OCI-LY7 (cell line): ENCODE measurements around the gene C6orf52. TPM values are rescaled to one million over a fixed set of nuclear protein-coding genes. Genes with fewer than 3 reads are reported as not detected.

Experiments
- BruUV-seq: library from RNA; stranded (reverse); fragments of 400-500 nt; replicated peaks from 2 replicates; lab custom pipeline; 2021; lab: Mats Ljungman, UMichigan
- CTCF ChIA-PET: fragments of 300-600 bp; sonication (Branson Sonifier 250); formaldehyde crosslinking; loops from one replicate; lab custom pipeline; 2022; ENCODE audit warnings: antibody characterized with exemption; ENCODE audit not compliant: unreplicated experiment; lab: Charles Lee
- POLR2A ChIA-PET: fragments of 300-600 bp; sonication (Branson Sonifier 250); formaldehyde crosslinking; loops from one replicate; lab custom pipeline; 2022; ENCODE audit warnings: antibody characterized with exemption; lab: Charles Lee
- DNase-seq: peaks from one replicate; pipeline ENCODE4 v3.0.0-alpha.2; 2015; ENCODE audit warnings: low spot score
- H2AFZ ChIP-seq: fragments of 200-600 bp; sonication (generic), shearing (Covaris generic); 2 replicates; pipeline ENCODE4 v1.6.1; 2014; ENCODE audit warnings: mild to moderate bottlenecking, antibody characterized with exemption, low read length, moderate library complexity
- H3K27ac ChIP-seq: fragments of 200-600 bp; sonication (generic); 2 replicates; pipeline ENCODE4 v1.5.1; 2014; ENCODE audit warnings: mixed run types, low read depth, mild to moderate bottlenecking, moderate library complexity, low read length, inconsistent platforms; ENCODE audit not compliant: poor library complexity, severe bottlenecking
- H3K36me3 ChIP-seq: fragments of 200-600 bp; sonication (generic); 2 replicates; pipeline ENCODE4 v1.6.1; 2014; ENCODE audit warnings: mild to moderate bottlenecking, antibody characterized with exemption, low read length, moderate library complexity, mixed read lengths; ENCODE audit not compliant: insufficient read depth
- H3K4me1 ChIP-seq: fragments of 200-600 bp; sonication (generic); 2 replicates; pipeline ENCODE4 v1.5.1; 2014; ENCODE audit warnings: mild to moderate bottlenecking, low read length; ENCODE audit not compliant: insufficient read depth, poor library complexity, severe bottlenecking
- H3K4me2 ChIP-seq: fragments of 200-600 bp; sonication (generic); 2 replicates; pipeline ENCODE4 v1.6.1; 2014; ENCODE audit warnings: mild to moderate bottlenecking, low read length
- H3K4me3 ChIP-seq: fragments of 200-600 bp; sonication (generic); 2 replicates; pipeline ENCODE4 v1.5.1; 2014; ENCODE audit warnings: mild to moderate bottlenecking, low read depth, low read length; ENCODE audit not compliant: poor library complexity, severe bottlenecking
- H3K79me2 ChIP-seq: fragments of 200-600 bp; sonication (generic); 2 replicates; pipeline ENCODE4 v1.6.1; 2016; ENCODE audit warnings: low read depth, mild to moderate bottlenecking, low read length, moderate library complexity, mixed read lengths; ENCODE audit not compliant: insufficient read depth
- H3K9me2 ChIP-seq: fragments of 200-600 bp; sonication (generic); 2 replicates; pipeline ENCODE4 v1.6.1; 2016; ENCODE audit warnings: mild to moderate bottlenecking, low read length, mixed read lengths; ENCODE audit not compliant: insufficient read depth
- H3K9me3 ChIP-seq: fragments of 200-600 bp; sonication (generic); 2 replicates; pipeline ENCODE4 v1.6.1; 2014; ENCODE audit warnings: mild to moderate bottlenecking, mixed run types, low read length, mixed read lengths
- H4K20me1 ChIP-seq: fragments of 200-600 bp; sonication (generic); 2 replicates; pipeline ENCODE4 v1.6.1; 2014; ENCODE audit warnings: mild to moderate bottlenecking, antibody characterized with exemption, low read length, moderate library complexity, mixed read lengths; ENCODE audit not compliant: insufficient read depth
- EZH2phosphoT487 ChIP-seq: fragments of 200-600 bp; sonication (generic); IDR thresholded peaks from 2 replicates; pipeline ENCODE4 v1.6.1; 2018; ENCODE audit warnings: low read depth, borderline replicate concordance, mild to moderate bottlenecking, mixed run types, antibody characterized with exemption, low read length, moderate library complexity, mixed read lengths
- intact Hi-C: fragments of 100-400 bp; cut with micrococcal nuclease; formaldehyde crosslinking; loops from one replicate; pipeline ENCODE4 v1.10.0; 2022; ENCODE audit not compliant: unreplicated experiment
- total RNA-seq, 2 experiments: library from RNA; depleted of rRNA in 1 of 2; stranded (reverse); fragments of >200 nt in 1 of 2; shearing (Covaris generic) in 1 of 2; gene quantifications; 2 replicates each; pipeline ENCODE4 v1.2.3, GENCODE V29; 2014 to 2022
- TF ChIP-seq, protein P1 (sequence below): fragments of 200-600 bp; sonication (generic); conservative IDR thresholded peaks from 2 replicates; pipeline ENCODE4 v1.5.1; 2014; ENCODE audit warnings: mild to moderate bottlenecking, antibody characterized with exemption, low read length, moderate library complexity, mixed read lengths

The C6orf52 gene
- total RNA-seq, 2 experiments from 2014 or later: 0.66 TPM; not detected in 1

DNA sequence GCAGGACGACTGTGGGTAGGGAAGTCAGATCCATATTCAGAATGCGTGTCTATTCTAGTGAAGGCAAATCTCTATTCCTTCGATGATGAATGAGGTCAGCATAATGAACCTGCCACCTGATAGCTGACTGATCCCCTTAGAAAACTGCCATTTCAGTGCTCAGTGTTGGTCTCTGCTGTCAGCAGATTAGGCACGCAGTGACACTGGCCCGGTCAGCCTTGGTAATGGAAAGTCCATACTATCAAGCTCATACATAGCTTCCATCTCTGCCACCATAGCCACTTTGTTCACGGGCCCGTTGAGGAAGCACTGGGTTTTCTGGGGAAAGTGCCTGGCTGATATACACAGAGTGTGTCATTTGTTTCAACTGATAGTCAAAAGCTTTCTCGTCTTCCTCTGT is 54.0 kb downstream of the C6orf52 start:
- Histone ChIP-seq H3K4me3 (no peak overlapping the region), H3K79me2 (no peaks in the 10 kb centered on the region), H3K4me2 (no peak overlapping the region), H2AFZ (no peak overlapping the region), H3K27ac (no peak overlapping the region), H3K36me3 (no peaks in the 10 kb centered on the region), H3K9me2 (no peaks in the 10 kb centered on the region), H3K9me3 (no peaks in the 10 kb centered on the region), H4K20me1 (no peaks in the 10 kb centered on the region), H3K4me1 (peaks cover 17% of the 10 kb centered on the region)
- TF ChIP-seq, protein P1, sequence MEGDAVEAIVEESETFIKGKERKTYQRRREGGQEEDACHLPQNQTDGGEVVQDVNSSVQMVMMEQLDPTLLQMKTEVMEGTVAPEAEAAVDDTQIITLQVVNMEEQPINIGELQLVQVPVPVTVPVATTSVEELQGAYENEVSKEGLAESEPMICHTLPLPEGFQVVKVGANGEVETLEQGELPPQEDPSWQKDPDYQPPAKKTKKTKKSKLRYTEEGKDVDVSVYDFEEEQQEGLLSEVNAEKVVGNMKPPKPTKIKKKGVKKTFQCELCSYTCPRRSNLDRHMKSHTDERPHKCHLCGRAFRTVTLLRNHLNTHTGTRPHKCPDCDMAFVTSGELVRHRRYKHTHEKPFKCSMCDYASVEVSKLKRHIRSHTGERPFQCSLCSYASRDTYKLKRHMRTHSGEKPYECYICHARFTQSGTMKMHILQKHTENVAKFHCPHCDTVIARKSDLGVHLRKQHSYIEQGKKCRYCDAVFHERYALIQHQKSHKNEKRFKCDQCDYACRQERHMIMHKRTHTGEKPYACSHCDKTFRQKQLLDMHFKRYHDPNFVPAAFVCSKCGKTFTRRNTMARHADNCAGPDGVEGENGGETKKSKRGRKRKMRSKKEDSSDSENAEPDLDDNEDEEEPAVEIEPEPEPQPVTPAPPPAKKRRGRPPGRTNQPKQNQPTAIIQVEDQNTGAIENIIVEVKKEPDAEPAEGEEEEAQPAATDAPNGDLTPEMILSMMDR: no peak
- no peak for TF ChIP-seq EZH2phosphoT487
- intact Hi-C loops: no loop called here
- CTCF ChIA-PET: no interaction called here
- BruUV-seq: no TSS peak
- POLR2A ChIA-PET: interaction anchor here (0.6 to 1.3 kb wide), 3 partner anchors 23 to 59 kb away, joined by 3 to 4 read pairs (median 4); no protein-coding TSS in a partner anchor
- DNase-seq: no peak

DNA sequence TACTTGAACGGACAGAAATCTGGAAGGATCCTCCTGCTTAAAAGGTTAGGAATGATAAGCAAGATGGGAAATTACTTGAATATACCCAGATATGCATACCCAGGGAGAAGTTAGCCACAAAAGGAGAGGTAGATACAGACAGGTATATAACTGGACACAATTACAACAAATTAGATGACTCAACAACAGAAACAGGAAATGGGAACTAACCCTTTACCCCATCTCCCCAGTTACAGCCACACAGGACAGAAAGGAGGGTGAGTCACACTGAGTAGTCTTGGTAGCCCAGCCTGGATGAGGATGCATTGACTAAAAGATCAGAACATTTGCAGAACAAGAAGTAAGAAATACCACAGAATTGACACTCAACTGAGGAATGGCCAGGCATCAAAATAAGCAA is 61.2 kb downstream of the C6orf52 start:
- BruUV-seq: no TSS peak
- Histone ChIP-seq H3K4me1 (no peaks in the 10 kb centered on the region), H3K27ac (no peak overlapping the region), H3K4me2 (no peak overlapping the region), H3K9me3 (no peaks in the 10 kb centered on the region), H2AFZ (no peak overlapping the region), H3K4me3 (no peak overlapping the region), H4K20me1 (no peaks in the 10 kb centered on the region), H3K79me2 (no peaks in the 10 kb centered on the region), H3K9me2 (no peaks in the 10 kb centered on the region), H3K36me3 (no peaks in the 10 kb centered on the region)
- ChIA-PET CTCF (no interaction called here), POLR2A (no interaction called here)
- intact Hi-C loops: no loop called here
- TF ChIP-seq, protein P1: no peak
- TF ChIP-seq EZH2phosphoT487: no peak
- no peak for DNase-seq

DNA sequence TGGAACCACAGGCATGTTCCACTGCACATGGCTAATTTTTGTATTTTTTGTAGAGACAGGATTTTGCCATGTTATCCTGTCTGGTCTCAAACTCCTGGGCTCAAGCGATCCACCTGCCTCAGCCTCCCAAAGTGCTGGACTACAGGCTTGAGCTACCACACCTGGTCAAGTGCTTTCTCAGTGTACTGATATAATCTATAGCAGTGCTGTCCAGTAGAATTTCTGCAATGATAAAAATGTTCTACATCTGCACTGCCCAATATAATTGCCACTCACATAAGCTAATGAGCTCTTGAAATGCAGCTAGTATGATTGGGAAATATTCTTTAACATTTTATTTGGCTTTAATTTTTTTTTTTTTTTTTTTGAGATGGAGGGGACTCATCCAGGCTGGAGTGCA is 64.2 kb downstream of the C6orf52 start:
- no peak overlapping the region for H3K4me3 ChIP-seq
- no peak overlapping the region for H2AFZ ChIP-seq
- peaks cover 20% of the 10 kb centered on the region for H3K36me3 ChIP-seq
- no peaks in the 10 kb centered on the region for H3K9me3 ChIP-seq
- no peak for TF ChIP-seq EZH2phosphoT487
- TF ChIP-seq, protein P1: no peak
- H3K4me1 ChIP-seq: no peaks in the 10 kb centered on the region
- H3K4me2 ChIP-seq: no peak overlapping the region
- H3K79me2 ChIP-seq: no peaks in the 10 kb centered on the region
- intact Hi-C loops: no loop called here
- H3K9me2 ChIP-seq: no peaks in the 10 kb centered on the region
- no peak for DNase-seq
- CTCF ChIA-PET: no interaction called here
- no peak overlapping the region for H3K27ac ChIP-seq
- POLR2A ChIA-PET: interaction anchor here (0.6 to 1.0 kb wide), 3 partner anchors 12 to 796 kb away, joined by 3 to 5 read pairs (median 3); no protein-coding TSS in a partner anchor
- H4K20me1 ChIP-seq: no peaks in the 10 kb centered on the region
- BruUV-seq: no TSS peak
